ENCODE data around the gene PLEKHG5. TPM values are rescaled to one million over a fixed set of nuclear protein-coding genes. Genes with fewer than 3 reads are reported as not detected.
"Not testable (repeated sequence)": the region's sequence is repeated elsewhere in the genome, so short reads cannot be mapped to it uniquely, and the experiment has no call there.

Gene PLEKHG5
- total RNA-seq, 4 donors from 2014 or later = 5.8 to 18.1 (median 12.0) TPM

DNA sequence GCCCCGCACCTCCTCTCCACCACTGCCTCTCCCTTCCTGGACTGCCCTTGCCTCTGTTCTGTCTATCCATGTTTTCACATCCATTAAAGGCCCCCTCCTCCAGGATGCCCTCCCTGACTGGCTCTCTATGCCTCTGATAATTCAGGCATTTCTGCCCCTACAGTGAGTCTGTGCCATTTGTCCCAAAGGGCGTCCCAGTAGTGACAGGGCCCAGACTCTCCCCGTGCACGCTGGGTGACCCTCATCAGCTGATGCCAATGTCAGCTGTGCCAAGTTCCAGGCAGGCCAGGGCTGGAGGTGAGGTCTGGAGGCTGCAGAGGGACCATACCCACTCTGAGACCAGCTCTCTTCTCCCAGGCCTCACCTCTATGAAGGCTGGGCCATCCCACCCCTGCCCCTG, 3.2 kb upstream of the PLEKHG5 start:
- H3K36me3 ChIP-seq = no peaks in the 10 kb centered on the region
- intact Hi-C loops (cut with DNase I) = loop anchor here (5.0 kb wide), 1 partner anchor 58 kb away; the partner anchor contains the start of gene NOL9
- no peak overlapping the region for H3K4me3 ChIP-seq
- WGBS = 72% methylated on average over 4 of the region's 4 CpGs
- H3K4me1 ChIP-seq = peaks cover 47 to 67% (median 63%) of the 10 kb centered on the region in 4 donors
- peaks cover 0 to 15% (median 0%) of the 10 kb centered on the region in 4 donors for H3K27me3 ChIP-seq
- no peak overlapping the region for H3K27ac ChIP-seq (replicated peaks in 1 of 4)
- DNase-seq (ENCODE audit: extremely low spot score) = no peak
- no peaks in the 10 kb centered on the region for H3K9me3 ChIP-seq
- no peak for TF ChIP-seq EP300 (IDR thresholded peaks at IDR 0.05)
- TF ChIP-seq POLR2A (IDR thresholded peaks at IDR 0.05; ENCODE audit: low read depth) = no peak
- TF ChIP-seq, protein P1, sequence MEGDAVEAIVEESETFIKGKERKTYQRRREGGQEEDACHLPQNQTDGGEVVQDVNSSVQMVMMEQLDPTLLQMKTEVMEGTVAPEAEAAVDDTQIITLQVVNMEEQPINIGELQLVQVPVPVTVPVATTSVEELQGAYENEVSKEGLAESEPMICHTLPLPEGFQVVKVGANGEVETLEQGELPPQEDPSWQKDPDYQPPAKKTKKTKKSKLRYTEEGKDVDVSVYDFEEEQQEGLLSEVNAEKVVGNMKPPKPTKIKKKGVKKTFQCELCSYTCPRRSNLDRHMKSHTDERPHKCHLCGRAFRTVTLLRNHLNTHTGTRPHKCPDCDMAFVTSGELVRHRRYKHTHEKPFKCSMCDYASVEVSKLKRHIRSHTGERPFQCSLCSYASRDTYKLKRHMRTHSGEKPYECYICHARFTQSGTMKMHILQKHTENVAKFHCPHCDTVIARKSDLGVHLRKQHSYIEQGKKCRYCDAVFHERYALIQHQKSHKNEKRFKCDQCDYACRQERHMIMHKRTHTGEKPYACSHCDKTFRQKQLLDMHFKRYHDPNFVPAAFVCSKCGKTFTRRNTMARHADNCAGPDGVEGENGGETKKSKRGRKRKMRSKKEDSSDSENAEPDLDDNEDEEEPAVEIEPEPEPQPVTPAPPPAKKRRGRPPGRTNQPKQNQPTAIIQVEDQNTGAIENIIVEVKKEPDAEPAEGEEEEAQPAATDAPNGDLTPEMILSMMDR (IDR thresholded peaks at IDR 0.05) = no peak
- TF ChIP-seq POLR2AphosphoS5 (IDR thresholded peaks at IDR 0.05) = no peak

DNA sequence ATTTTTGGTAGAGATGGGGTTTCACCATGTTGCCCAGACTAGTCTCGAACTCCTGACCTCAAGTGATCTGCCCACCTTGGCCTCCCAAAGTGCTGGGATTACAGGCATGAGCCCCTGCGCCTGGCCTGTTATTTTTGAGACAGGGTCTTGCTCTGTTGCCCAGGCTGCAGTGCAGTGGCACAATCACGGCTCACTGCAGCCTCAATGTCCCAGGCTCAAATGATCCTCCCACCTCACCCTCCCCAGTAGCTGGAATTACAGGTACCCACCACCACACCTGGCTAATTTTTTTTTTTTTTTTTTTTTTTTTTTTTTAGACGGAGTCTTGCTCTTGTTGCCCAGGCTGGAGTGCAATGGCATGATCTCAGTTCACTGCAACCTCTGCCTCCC, 2.4 kb upstream of the PLEKHG5 start:
- not testable (repeated sequence) for H3K36me3 ChIP-seq; H3K4me3 ChIP-seq; H3K27ac ChIP-seq (replicated peaks in 1 of 4); H3K9me3 ChIP-seq; DNase-seq (ENCODE audit: extremely low spot score)
- intact Hi-C loops (cut with DNase I) = loop anchor here (5.0 kb wide), 1 partner anchor 58 kb away; the partner anchor contains the start of gene NOL9
- Histone ChIP-seq H3K4me1 (peaks cover 55 to 70% (median 67%) of the 10 kb centered on the region in 4 donors), H3K27me3 (peaks cover 0 to 21% (median 0%) of the 10 kb centered on the region in 4 donors)
- WGBS = 95% methylated on average over 3 of the region's 4 CpGs

DNA sequence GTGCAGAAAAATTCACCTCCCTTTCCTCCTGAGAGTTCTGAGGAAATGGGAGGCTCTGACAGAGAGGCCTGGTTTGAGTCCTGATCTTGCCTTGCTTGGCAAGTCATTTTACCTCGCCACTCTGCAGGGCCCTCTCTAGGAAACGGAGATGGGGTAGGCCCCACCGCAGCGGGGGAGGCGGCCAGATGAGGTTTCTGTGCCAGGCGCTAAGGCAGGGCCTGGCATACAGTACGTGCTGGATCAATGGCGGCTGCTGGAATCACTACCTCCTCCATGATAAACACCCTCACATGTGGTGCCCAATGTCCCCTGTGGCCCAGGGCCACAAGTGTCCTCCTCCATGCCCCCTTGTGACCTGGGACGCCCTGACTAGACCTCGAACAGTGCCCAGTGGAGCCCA, 499 bp upstream of the PLEKHG5 start:
- intact Hi-C loops (cut with DNase I) = loop anchor here (5.0 kb wide), 1 partner anchor 60 kb away; the partner anchor contains the start of gene NOL9
- H3K27me3 ChIP-seq = peaks cover 0 to 23% (median 0%) of the 10 kb centered on the region in 4 donors
- H3K27ac ChIP-seq (replicated peaks in 1 of 4) = peak overlapping the region in 2 of 4 donors; percentile 28 to 81

DNA sequence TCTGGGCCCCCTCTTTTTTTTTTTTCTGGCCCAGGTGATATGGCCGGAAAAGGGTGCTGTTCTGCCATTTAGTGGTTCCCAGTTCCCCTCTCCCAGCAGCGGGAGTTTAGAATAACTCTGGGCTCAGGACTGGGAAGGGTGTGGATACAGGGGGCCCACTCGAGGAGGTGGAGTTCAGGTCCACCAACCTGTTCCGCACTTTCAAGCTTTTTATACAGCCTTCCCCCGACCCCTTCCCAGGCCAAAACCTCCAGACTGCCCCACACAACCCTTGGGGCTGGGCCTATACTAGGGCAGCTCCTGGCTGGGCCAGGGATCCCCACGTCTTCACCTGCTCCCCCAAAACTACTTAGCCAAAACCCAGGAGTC, 402 bp downstream of the PLEKHG5 start:
- 40% methylated on average over 6 of the region's 6 CpGs for WGBS
- Histone ChIP-seq H3K4me3 (peak overlapping the region; percentile 68 to 79 (median 69)), H3K27ac (replicated peaks in 1 of 4) (peak overlapping the region; percentile 74 to 81 (median 78)), H3K36me3 (no peaks in the 10 kb centered on the region), H3K27me3 (peaks cover 3 to 32% (median 6%) of the 10 kb centered on the region in 4 donors), H3K9me3 (no peaks in the 10 kb centered on the region), H3K4me1 (peaks cover 50 to 59% (median 54%) of the 10 kb centered on the region in 4 donors)
- DNase-seq (ENCODE audit: extremely low spot score) = no peak
- no peak for TF ChIP-seq POLR2A (IDR thresholded peaks at IDR 0.05; ENCODE audit: low read depth)
- no peak for TF ChIP-seq EP300 (IDR thresholded peaks at IDR 0.05)
- TF ChIP-seq, protein P1 (IDR thresholded peaks at IDR 0.05) = no peak
- no peak for TF ChIP-seq POLR2AphosphoS5 (IDR thresholded peaks at IDR 0.05)
- intact Hi-C loops (cut with DNase I) = loop anchor here (5.0 kb wide), 1 partner anchor 61 kb away; the partner anchor contains the start of gene NOL9

More for the DNA sequence above, 499 bp upstream of the PLEKHG5 start:
- 69% methylated on average over 9 of the region's 10 CpGs for WGBS
- Histone ChIP-seq H3K9me3 (no peaks in the 10 kb centered on the region), H3K4me1 (peaks cover 51 to 55% (median 52%) of the 10 kb centered on the region in 4 donors), H3K36me3 (no peaks in the 10 kb centered on the region), H3K4me3 (no peak overlapping the region)
- TF ChIP-seq, protein P1 (IDR thresholded peaks at IDR 0.05) = no peak
- TF ChIP-seq EP300 (IDR thresholded peaks at IDR 0.05) (no peak), POLR2A (IDR thresholded peaks at IDR 0.05; ENCODE audit: low read depth) (no peak), POLR2AphosphoS5 (IDR thresholded peaks at IDR 0.05) (no peak)
- DNase-seq (ENCODE audit: extremely low spot score) = no peak

DNA sequence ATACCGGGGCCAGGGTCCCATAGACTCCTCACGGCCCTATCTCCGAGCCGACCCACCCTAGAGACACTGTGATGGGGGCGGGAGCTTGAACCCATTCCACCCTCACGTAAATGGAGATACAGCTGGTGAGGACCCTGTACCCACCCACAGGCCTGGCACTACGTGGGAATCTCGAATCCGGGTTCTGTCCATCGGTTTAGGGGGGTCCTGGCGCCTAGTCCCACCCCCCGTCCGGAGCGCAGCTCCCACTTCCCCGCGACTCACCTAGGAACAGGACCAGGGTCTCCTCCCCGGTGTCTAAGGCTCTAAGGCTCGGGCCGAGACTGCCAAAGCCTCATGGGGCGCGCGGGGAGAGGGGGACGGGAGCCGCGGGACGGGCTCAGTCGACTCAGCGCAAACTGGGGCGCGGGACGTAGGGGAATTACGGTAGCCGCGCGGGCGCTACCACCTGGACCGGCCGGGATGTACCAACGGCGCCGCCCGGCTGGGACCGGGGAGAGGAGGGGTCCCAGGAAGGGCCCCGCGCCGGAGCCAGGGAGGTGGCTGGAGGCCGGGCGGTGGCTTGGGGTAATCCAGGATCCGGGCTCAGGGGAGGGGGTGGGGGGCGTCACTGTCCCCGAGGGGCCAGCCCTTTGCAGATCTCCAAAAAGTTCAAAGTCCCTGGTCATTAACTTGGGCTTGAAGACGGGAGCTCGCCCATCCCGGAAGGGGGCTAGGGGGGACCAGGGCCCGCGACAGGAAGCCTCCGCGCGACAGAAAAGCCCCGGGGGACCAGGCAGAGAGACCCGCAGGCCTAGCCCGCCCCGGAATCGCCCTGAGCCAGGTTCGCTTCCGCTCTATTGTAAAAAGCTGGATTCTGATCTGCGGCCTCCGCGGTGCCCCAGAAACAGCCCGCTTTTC, 1.0 kb downstream of the PLEKHG5 start:
- no peaks in the 10 kb centered on the region for H3K9me3 ChIP-seq
- peak overlapping the region; percentile 68 to 79 (median 69) for H3K4me3 ChIP-seq
- H3K27ac ChIP-seq (replicated peaks in 1 of 4) = peak overlapping the region; percentile 74 to 81 (median 78)
- DNase-seq (ENCODE audit: extremely low spot score) = no peak
- no peak for TF ChIP-seq EP300 (IDR thresholded peaks at IDR 0.05)
- TF ChIP-seq POLR2AphosphoS5 (IDR thresholded peaks at IDR 0.05) = peak; percentile 29 to 30
- no peaks in the 10 kb centered on the region for H3K36me3 ChIP-seq
- intact Hi-C loops (cut with DNase I) = loop anchor here (5.0 kb wide), 1 partner anchor 62 kb away; the partner anchor contains the start of gene NOL9
- H3K4me1 ChIP-seq = peaks cover 50 to 62% (median 54%) of the 10 kb centered on the region in 4 donors
- WGBS = 3% methylated on average over 34 of the region's 70 CpGs
- peaks cover 5 to 39% (median 12%) of the 10 kb centered on the region in 4 donors for H3K27me3 ChIP-seq
